Measurements from ENCODE around the gene MEPE.

The MEPE gene

DNA sequence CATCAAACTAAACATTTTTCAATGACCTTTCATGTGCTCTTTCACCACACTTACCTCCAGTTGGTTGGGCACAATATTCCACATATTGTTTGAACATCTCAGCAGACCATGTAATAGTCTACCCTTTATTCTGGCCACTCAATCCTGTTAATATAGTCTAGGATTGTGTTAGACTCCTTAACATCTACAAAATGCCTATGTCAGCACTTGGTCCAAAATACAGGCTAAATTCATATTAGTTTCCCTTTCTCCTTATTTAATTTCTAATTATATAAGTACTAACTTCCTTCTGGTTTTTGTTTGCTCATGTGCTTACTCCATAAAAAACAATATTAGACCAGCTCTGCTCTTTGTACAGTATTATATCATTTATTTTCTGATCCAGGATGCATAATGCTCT is 21.1 kb downstream of the MEPE start (continued):
- TF ChIP-seq SCRT2 (tag by site-specific recombination; IDR thresholded peaks at IDR 0.05): no peak
- TF ChIP-seq, protein P1, sequence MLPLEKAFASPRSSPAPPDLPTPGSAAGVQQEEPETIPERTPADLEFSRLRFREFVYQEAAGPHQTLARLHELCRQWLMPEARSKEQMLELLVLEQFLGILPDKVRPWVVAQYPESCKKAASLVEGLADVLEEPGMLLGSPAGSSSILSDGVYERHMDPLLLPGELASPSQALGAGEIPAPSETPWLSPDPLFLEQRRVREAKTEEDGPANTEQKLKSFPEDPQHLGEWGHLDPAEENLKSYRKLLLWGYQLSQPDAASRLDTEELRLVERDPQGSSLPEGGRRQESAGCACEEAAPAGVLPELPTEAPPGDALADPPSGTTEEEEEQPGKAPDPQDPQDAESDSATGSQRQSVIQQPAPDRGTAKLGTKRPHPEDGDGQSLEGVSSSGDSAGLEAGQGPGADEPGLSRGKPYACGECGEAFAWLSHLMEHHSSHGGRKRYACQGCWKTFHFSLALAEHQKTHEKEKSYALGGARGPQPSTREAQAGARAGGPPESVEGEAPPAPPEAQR (tag by site-specific recombination; IDR thresholded peaks at IDR 0.05): no peak
- no peak for TF ChIP-seq ZNF518A (tag by site-specific recombination; conservative IDR thresholded peaks at IDR 0.05; ENCODE audit: low read depth)
- TF ChIP-seq KLF17 (tag by site-specific recombination; IDR thresholded peaks at IDR 0.05): no peak
- no peak for TF ChIP-seq PRDM1 (tag by site-specific recombination; IDR thresholded peaks at IDR 0.05)
- TF ChIP-seq ZIC2 (tag by site-specific recombination; IDR thresholded peaks at IDR 0.05): no peak
- TF ChIP-seq ZNF792 (tag by site-specific recombination; IDR thresholded peaks at IDR 0.05): no peak

DNA sequence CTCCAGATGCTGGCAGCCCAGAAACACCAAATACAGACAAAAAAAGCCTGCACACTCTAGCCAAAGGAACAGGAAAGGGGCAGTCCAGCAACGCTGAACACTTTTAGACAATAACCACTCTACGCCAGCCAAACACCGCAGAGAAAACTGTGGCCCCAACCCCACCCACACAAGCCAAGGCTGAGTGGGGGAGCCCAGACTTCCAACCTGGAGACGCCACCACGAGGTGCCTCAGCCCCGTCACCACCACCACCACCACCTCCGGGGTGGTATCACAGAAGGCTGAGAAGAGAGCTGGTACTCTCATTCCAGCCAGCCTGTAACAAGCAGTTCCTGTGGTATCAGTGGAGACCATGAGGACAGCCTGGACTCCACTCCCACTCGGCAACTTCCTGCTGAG is 22.8 kb downstream of the MEPE start:
- H3K9me3 ChIP-seq (ENCODE audit: control insufficient read depth, insufficient read depth, low read depth, low read length): no peaks in the 10 kb centered on the region
- POLR2A ChIA-PET: no interaction called here
- CTCF ChIA-PET: interaction anchor here (0.7 to 1.6 kb wide), 3 partner anchors 46 to 356 kb away, joined by 3 to 12 read pairs (median 4); no protein-coding TSS in a partner anchor
- no peak overlapping the region for H3K4me3 ChIP-seq (ENCODE audit: low read depth, low read length)
- H3K4me1 ChIP-seq (ENCODE audit: control insufficient read depth, insufficient read depth, low read length): no peaks in the 10 kb centered on the region
- no peaks in the 10 kb centered on the region for H3K36me3 ChIP-seq (ENCODE audit: control insufficient read depth in 2 of 2, insufficient read depth in 1 of 2, low read length in 2 of 2)
- H3K27ac ChIP-seq (ENCODE audit: extremely low read depth, low read depth, low read length): no peak overlapping the region
- TF ChIP-seq ZNF510 (tag by site-specific recombination; IDR thresholded peaks at IDR 0.05; ENCODE audit: insufficient replicate concordance): no peak
- TF ChIP-seq ZNF350 (tag by site-specific recombination; IDR thresholded peaks at IDR 0.05): no peak
- TF ChIP-seq ATF2 (tag by site-specific recombination; IDR thresholded peaks at IDR 0.05; ENCODE audit: low read depth): no peak
- TF ChIP-seq, protein P2, sequence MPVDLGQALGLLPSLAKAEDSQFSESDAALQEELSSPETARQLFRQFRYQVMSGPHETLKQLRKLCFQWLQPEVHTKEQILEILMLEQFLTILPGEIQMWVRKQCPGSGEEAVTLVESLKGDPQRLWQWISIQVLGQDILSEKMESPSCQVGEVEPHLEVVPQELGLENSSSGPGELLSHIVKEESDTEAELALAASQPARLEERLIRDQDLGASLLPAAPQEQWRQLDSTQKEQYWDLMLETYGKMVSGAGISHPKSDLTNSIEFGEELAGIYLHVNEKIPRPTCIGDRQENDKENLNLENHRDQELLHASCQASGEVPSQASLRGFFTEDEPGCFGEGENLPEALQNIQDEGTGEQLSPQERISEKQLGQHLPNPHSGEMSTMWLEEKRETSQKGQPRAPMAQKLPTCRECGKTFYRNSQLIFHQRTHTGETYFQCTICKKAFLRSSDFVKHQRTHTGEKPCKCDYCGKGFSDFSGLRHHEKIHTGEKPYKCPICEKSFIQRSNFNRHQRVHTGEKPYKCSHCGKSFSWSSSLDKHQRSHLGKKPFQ (tag by site-specific recombination; IDR thresholded peaks at IDR 0.05): no peak
- TF ChIP-seq ZNF837 (tag by site-specific recombination; IDR thresholded peaks at IDR 0.05): no peak
- no peak for TF ChIP-seq PRDM2 (tag by site-specific recombination; IDR thresholded peaks at IDR 0.05; ENCODE audit: borderline replicate concordance)
- no peak for TF ChIP-seq ZNF341 (tag by site-specific recombination; IDR thresholded peaks at IDR 0.05; ENCODE audit: low read depth)
- no peak for TF ChIP-seq ZNF366 (tag by site-specific recombination; conservative IDR thresholded peaks at IDR 0.05)
- no peak for TF ChIP-seq TRIM28 (IDR thresholded peaks at IDR 0.05; ENCODE audit: borderline replicate concordance, low read length)
- no peak for TF ChIP-seq ZNF629 (tag by site-specific recombination; IDR thresholded peaks at IDR 0.05)
- TF ChIP-seq ZNF521 (tag by site-specific recombination; IDR thresholded peaks at IDR 0.05): no peak
- no peak for TF ChIP-seq ZBTB48 (tag by site-specific recombination; IDR thresholded peaks at IDR 0.05)

Measured in HEK293 (cell line).